Left lung (tissue), 10 donors: ENCODE results near the gene DZIP3. TPM values are rescaled to one million over a fixed set of nuclear protein-coding genes. Genes with fewer than 3 reads are reported as not detected.

Experiments
- ATAC-seq: fragments of 200-7000 bp; cut with Tn5 transposase; one replicate; pipeline ENCODE4 v1.9.1; 2020; ENCODE audit warnings: moderate library complexity
- DNase-seq, 4 donors: peaks; one replicate each; pipeline ENCODE4 v3.0.0-alpha.2; 2013 to 2020
- H3K27ac ChIP-seq, 2 donors: fragments of 200-600 bp; sonication (generic) in 1 of 2; one replicate each; pipeline versions ENCODE4 v1.5.0 to v1.8.0; 2020 to 2021
- H3K27me3 ChIP-seq, 2 donors: fragments of 200-600 bp; sonication (generic) in 1 of 2; one replicate each; pipeline versions ENCODE4 v1.5.0 to v1.8.0; 2020 to 2021
- H3K36me3 ChIP-seq, 2 donors: fragments of 200-600 bp; sonication (generic) in 1 of 2; one replicate each; pipeline versions ENCODE4 v1.5.0 to v1.8.0; 2020 to 2021
- H3K4me1 ChIP-seq, 2 donors: fragments of 200-600 bp; one replicate each; pipeline ENCODE4 v1.8.0; 2021
- H3K4me3 ChIP-seq, 2 donors: fragments of 200-600 bp; sonication (generic) in 1 of 2; one replicate each; pipeline versions ENCODE4 v1.5.0 to v1.8.0; 2020 to 2021; ENCODE audit warnings: mild to moderate bottlenecking in 1 of 2
- H3K9me3 ChIP-seq, 2 donors: fragments of 200-600 bp; sonication (generic) in 1 of 2; one replicate each; pipeline versions ENCODE4 v1.5.0 to v1.8.0; 2020 to 2021
- CTCF ChIP-seq, 2 donors: fragments of 200-600 bp; sonication (generic) in 1 of 2; IDR thresholded peaks; one replicate each; pipeline versions ENCODE4 v1.5.0 to v1.8.0; 2021; ENCODE audit warnings: antibody characterized with exemption in 2 of 2
- intact Hi-C, 2 donors: fragments of 100-400 bp; cut with DNase I; formaldehyde crosslinking; loops; one replicate each; pipeline versions ENCODE4 v1.11.2 to v1.14.2; 2022
- polyA plus RNA-seq, 6 donors: library from polyadenylated mRNA; unstranded; fragments of 120-200 nt; gene quantifications; one replicate each; pipeline ENCODE4 v1.2.1, GENCODE V29; 2013; ENCODE audit not compliant: insufficient read length in 6 of 6
- total RNA-seq, 2 donors: library from RNA; stranded (reverse); fragmentation: NEBNext Ultra II Directional; extraction: Animal tissue kit (Norgen Biotek cat#: 25700); gene quantifications; one replicate each; pipeline ENCODE4 v1.2.1, GENCODE V29; 2021
- donor health status: DM: no; HTN: yes; CAD: no.
- donor health status: DM: no; HTN: no; CAD: no.

The DZIP3 gene
- total and polyA plus RNA-seq, 8 donors = 11.5 to 32.8 (median 27.2) TPM

DNA sequence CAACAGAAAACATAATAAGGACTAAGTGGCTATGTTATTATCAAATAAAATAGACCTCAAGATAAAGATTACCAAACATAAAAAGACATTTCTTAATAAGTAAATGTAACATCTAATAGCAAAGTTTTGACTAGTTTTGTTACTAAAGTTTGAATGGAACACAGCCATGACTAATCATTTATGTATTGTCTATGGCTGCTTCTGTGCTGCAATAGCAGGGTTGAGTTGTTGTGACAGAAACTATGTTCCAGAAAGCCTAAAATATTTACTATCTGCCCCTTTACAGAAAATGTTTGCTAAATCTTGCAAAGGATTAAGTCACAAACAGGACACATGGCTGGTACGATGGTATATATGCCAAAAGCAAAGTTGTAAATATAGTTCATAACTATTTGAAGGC, 41.2 kb upstream of the DZIP3 start:
- no peaks in the 10 kb centered on the region for H3K27me3 ChIP-seq
- no peaks in the 10 kb centered on the region for H3K9me3 ChIP-seq
- H3K4me1 ChIP-seq = no peaks in the 10 kb centered on the region
- peaks cover 0 to 6% of the 10 kb centered on the region in 2 donors for H3K36me3 ChIP-seq
- no peak for ATAC-seq
- no peak for TF ChIP-seq CTCF (IDR thresholded peaks at IDR 0.05)
- H3K4me3 ChIP-seq = no peak overlapping the region
- intact Hi-C loops = no loop called here
- no peak for DNase-seq
- no peak overlapping the region for H3K27ac ChIP-seq

DNA sequence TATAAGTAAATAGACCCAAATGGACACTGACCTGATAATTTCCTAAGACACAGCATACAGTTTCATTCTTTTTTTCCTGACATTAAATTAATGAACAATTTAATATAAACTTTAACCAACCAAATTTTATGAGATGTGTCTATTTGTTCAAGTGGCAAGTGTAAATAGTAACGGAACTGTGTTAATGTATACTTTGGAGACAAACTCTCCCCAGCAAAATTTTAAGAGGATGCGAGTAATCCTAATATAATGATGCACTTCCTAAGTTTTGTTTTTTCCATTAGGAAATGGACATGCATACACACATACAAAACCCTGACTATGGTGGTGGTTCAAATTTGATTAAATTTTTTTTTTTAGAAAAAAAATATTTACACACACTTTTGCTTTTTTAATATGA, 40.6 kb upstream of the DZIP3 start:
- no peak overlapping the region for H3K4me3 ChIP-seq
- DNase-seq (no peak), ATAC-seq (no peak)
- no peaks in the 10 kb centered on the region for H3K4me1 ChIP-seq
- no peak for TF ChIP-seq CTCF (IDR thresholded peaks at IDR 0.05)
- no peaks in the 10 kb centered on the region for H3K36me3 ChIP-seq
- H3K27me3 ChIP-seq = no peaks in the 10 kb centered on the region
- intact Hi-C loops = no loop called here
- no peaks in the 10 kb centered on the region for H3K9me3 ChIP-seq
- H3K27ac ChIP-seq = no peak overlapping the region

DNA sequence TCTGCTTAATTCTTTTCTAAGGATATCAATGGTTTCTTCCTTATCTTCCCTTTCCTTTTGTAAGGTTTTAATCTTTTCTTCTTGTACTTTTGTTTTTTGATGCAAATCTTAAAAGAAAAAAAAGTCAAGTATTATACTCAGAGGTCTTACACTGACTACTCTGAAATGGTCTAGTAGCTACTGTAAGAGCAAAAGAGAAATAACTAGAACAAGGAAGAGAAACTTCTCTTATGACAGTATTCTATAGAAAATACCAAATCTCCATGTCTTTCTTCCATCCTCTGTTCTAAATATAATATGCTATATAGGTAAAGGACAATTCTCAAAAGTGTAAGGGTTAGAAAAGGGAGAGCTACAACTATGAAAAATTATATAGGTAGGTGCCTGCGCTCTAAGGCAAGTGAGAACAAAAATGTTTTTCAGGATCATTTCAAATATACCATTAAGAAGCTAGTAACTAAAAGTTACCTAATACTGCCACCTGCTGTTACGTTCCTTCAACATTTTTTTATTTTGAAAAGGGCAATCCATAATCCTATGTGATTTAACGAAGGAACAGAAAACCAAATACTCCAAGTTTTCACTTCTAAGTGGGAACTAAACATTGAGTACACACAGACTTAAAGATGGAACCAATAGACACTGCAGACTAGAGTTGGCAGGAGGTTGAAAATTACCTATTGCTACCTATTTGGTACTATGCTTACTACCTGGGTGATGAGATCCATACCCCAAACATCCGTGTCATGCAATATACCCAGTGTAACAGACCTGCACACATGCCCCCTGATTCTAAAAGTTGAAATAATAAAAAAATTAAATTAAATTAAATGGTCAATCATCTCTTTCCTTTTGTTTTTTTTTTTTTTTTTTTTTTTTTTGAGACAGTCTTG, 37.0 kb upstream of the DZIP3 start:
- Histone ChIP-seq H3K4me3 (no peak overlapping the region), H3K27me3 (no peaks in the 10 kb centered on the region), H3K27ac (no peak overlapping the region), H3K36me3 (no peaks in the 10 kb centered on the region), H3K9me3 (no peaks in the 10 kb centered on the region), H3K4me1 (no peaks in the 10 kb centered on the region)
- intact Hi-C loops = loop anchor here in 1 of 2 donors (5.0 kb wide), 1 partner anchor 65 kb away; no protein-coding TSS in a partner anchor
- DNase-seq (peak in 2 of 4 donors; percentile 43 to 57), ATAC-seq (peak; percentile 72)
- TF ChIP-seq CTCF (IDR thresholded peaks at IDR 0.05) = peak in 1 of 2 donors; percentile 37

DNA sequence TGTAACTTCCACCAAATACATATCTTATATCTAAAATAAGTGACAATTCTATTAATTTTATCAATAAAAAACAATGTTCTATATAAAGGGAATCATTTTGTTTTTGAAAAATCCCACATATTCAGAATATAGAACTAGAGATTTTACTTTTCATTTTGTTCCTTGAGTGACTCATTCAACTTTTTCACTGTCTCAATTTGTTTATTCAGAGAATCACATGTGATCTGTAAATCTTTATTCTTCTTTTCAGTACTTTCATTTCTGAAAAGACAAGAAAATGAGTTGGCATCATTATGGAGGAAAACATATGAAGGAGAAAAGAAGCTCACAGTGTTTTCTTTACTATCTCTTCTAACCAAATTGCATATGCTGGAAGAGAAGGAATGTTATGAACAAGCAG, 35.3 kb upstream of the DZIP3 start:
- H3K9me3 ChIP-seq = no peaks in the 10 kb centered on the region
- no peaks in the 10 kb centered on the region for H3K36me3 ChIP-seq
- H3K27me3 ChIP-seq = no peaks in the 10 kb centered on the region
- TF ChIP-seq CTCF (IDR thresholded peaks at IDR 0.05) = no peak
- no peak for ATAC-seq
- no peaks in the 10 kb centered on the region for H3K4me1 ChIP-seq
- H3K27ac ChIP-seq = peak overlapping the region in 1 of 2 donors; percentile 33
- DNase-seq = no peak
- intact Hi-C loops = loop anchor here in 1 of 2 donors (5.0 kb wide), 1 partner anchor 67 kb away; no protein-coding TSS in a partner anchor
- no peak overlapping the region for H3K4me3 ChIP-seq

DNA sequence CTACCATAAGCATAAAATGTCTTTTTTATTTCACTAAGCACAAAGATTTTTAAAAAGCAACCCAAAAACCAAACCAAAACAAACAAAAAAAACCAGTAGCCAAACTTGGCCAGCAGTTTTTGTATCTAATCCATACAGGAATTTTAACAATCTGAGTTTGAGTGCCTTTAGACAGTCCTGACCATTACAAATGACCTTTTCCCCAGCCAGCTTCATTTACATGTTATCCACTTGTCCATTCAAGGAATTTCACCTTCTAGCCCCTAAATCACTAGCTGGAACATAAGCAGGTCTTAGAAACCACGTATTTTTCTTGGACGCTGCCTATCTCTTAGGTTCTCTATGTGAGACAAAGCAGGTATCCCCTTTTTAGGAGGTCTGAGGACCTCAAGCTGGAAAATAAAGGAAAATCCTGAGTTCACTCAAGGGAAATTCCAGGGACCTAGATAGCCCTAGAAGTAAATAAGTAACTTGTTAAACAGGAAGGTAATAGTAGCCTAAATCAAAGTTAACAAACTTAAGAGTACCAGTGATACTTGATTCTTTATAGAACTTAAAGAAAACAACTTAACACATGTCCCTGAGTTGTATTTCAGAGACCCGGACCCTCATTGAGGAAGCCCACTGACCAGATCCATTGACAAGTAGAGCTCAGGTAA, 34.5 kb upstream of the DZIP3 start:
- Histone ChIP-seq H3K9me3 (no peaks in the 10 kb centered on the region), H3K36me3 (peaks cover 0 to 5% of the 10 kb centered on the region in 2 donors), H3K4me1 (no peaks in the 10 kb centered on the region), H3K4me3 (no peak overlapping the region), H3K27me3 (no peaks in the 10 kb centered on the region), H3K27ac (peak overlapping the region in 1 of 2 donors; percentile 33)
- TF ChIP-seq CTCF (IDR thresholded peaks at IDR 0.05) = no peak
- peak; percentile 79 for ATAC-seq
- intact Hi-C loops = loop anchor here in 1 of 2 donors (5.0 kb wide), 1 partner anchor 68 kb away; no protein-coding TSS in a partner anchor
- DNase-seq = no peak
